SK-N-MC (cell line): ENCODE measurements around the gene RBM19.
"Not testable (repeated sequence)": the region's sequence is repeated elsewhere in the genome, so short reads cannot be mapped to it uniquely, and the experiment has no call there.

Source experiments
- DNase-seq: peaks from one replicate; pipeline ENCODE4 v3.0.0-alpha.2; 2011; ENCODE audit warnings: low read depth, low spot score
- H3K27ac ChIP-seq: fragments of 200-600 bp; sonication (generic); 2 replicates; pipeline ENCODE4 v1.5.1; 2016; ENCODE audit warnings: mixed run types
- H3K36me3 ChIP-seq: fragments of 200-600 bp; sonication (generic); 2 replicates; pipeline ENCODE4 v1.6.1; 2017; ENCODE audit warnings: antibody characterized with exemption, low read length, mixed read lengths; ENCODE audit not compliant: insufficient read depth
- H3K4me3 ChIP-seq: fragments of 200-600 bp; sonication (generic); 2 replicates; pipeline ENCODE4 v1.5.1; 2016
- H3K9ac ChIP-seq: fragments of 200-600 bp; sonication (generic); 2 replicates; pipeline ENCODE4 v1.8.0; 2017; ENCODE audit warnings: mixed run types, mixed read lengths; ENCODE audit not compliant: insufficient read length
- H3K9me3 ChIP-seq: fragments of 200-600 bp; sonication (generic); 2 replicates; pipeline ENCODE4 v1.6.1; 2017; ENCODE audit warnings: low read depth, mild to moderate bottlenecking, antibody characterized with exemption, low read length, moderate library complexity, mixed read lengths
- EZH2 ChIP-seq: fragments of 200-600 bp; sonication (generic); IDR thresholded peaks from one replicate; pipeline ENCODE4 v1.6.1; 2017; ENCODE audit warnings: antibody characterized with exemption
- FOXP2 ChIP-seq: optimal IDR thresholded peaks from 2 replicates; pipeline ENCODE3; 2011; ENCODE audit warnings: mild to moderate bottlenecking, moderate library complexity; ENCODE audit not compliant: insufficient read depth; ENCODE audit errors: extremely low read length, control extremely low read depth
- POLR2AphosphoS5 ChIP-seq: IDR thresholded peaks from 2 replicates; pipeline ENCODE4 v1.6.1; 2012; ENCODE audit warnings: mild to moderate bottlenecking, low read depth, low read length, borderline replicate concordance

RBM19 gene

DNA sequence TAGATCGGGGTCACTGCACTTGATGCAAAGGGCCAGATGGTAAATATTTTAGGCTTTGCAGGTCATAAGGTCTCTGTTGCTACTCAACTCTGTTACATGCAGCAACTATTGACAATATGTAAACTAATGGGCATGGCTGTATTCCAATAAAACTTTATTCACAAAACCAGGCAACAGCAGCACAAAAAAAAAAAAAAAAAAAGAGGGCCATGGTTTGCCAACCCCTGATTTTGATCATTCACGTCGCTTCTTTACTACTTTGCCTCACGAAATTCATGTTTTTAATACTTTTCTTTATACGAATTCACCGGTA lies 152.9 kb downstream of the RBM19 start:
- TF ChIP-seq POLR2AphosphoS5 (no peak), EZH2 (no peak), FOXP2 (no peak)
- DNase-seq: no peak
- no peaks in the 10 kb centered on the region for H3K36me3 ChIP-seq
- H3K9ac ChIP-seq: no peak overlapping the region
- H3K4me3 ChIP-seq: no peak overlapping the region
- no peak overlapping the region for H3K27ac ChIP-seq
- H3K9me3 ChIP-seq: no peaks in the 10 kb centered on the region

DNA sequence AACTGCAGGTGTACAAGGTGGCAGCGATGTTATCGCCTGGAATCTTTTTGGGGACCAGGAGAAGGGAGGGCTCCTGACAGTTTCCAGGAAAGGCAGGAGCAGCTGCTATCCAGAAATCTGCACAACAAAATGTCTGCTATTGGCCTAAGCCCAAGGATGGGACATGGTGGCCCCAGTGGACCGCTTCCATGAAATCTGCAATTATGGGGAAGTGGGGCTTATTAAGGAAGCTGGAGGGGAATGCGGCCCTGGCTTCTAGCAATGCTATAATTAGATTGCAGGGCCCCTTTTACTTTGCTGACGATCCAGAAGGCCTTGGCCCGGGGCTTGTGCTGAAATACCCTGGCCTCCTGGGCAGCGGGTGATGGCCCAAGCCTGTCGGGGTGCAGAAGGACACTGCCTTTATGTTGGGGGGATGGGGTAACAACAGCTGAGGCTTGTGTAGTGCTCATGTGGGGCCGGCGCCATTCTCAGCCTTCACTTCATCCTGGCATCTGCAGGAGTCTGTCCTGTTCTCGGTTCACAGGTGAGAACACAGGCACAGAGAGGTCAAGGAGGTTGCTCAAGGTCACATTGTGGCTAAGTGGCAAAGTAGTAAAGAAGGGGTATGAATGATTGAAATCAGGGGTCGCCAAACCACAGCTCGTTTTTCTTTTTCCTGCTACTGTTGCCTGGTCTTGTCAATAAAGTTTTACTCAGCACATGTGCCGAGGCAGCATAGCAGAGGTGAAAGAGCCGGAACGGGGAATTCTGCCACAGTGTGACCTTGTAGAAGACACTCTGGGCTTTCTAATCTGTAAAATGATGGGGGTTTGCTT lies 153.5 kb downstream of the RBM19 start:
- no peaks in the 10 kb centered on the region for H3K36me3 ChIP-seq
- no peak overlapping the region for H3K9ac ChIP-seq
- H3K4me3 ChIP-seq: no peak overlapping the region
- no peaks in the 10 kb centered on the region for H3K9me3 ChIP-seq
- no peak for TF ChIP-seq EZH2
- TF ChIP-seq FOXP2: no peak
- no peak for TF ChIP-seq POLR2AphosphoS5
- no peak for DNase-seq
- no peak overlapping the region for H3K27ac ChIP-seq

DNA sequence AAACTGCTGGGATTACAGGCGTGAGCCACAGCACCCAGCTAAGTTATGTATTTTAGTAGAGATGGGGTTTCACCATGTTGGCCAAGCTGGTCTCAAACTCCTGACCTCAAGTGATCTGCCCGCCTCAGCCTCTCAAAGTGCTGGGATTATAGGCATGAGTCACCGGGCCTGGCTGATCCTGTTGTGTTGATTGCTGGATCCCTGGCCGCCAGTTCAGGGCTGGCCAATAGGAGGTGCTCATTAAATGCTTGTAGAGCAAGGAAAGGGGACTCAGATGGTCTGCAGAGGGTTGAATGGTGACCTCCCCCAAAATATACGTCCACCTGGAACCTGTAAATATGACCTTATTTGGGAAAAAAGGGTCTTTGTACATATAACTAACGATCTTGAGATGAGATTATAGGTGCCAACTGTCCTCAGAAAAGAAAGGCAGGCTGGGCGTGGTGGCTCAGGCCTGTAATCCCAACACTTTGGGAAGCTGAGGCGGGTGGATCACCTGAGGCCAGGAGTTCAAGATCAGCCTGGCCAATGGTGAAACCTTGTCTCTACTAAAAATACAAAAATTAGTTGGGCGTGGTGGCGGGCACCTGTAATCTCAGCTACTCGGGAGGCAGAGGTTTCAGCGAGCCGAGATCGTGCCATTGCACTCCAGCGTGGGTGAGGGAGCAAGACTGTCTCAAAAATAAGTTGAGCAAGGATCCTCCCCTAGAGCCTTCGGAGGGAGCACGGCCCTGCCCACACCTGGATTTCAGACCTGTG lies 156.5 kb downstream of the RBM19 start:
- DNase-seq, H3K9ac ChIP-seq, H3K36me3 ChIP-seq, H3K4me3 ChIP-seq, H3K27ac ChIP-seq, H3K9me3 ChIP-seq: not testable (repeated sequence)

DNA sequence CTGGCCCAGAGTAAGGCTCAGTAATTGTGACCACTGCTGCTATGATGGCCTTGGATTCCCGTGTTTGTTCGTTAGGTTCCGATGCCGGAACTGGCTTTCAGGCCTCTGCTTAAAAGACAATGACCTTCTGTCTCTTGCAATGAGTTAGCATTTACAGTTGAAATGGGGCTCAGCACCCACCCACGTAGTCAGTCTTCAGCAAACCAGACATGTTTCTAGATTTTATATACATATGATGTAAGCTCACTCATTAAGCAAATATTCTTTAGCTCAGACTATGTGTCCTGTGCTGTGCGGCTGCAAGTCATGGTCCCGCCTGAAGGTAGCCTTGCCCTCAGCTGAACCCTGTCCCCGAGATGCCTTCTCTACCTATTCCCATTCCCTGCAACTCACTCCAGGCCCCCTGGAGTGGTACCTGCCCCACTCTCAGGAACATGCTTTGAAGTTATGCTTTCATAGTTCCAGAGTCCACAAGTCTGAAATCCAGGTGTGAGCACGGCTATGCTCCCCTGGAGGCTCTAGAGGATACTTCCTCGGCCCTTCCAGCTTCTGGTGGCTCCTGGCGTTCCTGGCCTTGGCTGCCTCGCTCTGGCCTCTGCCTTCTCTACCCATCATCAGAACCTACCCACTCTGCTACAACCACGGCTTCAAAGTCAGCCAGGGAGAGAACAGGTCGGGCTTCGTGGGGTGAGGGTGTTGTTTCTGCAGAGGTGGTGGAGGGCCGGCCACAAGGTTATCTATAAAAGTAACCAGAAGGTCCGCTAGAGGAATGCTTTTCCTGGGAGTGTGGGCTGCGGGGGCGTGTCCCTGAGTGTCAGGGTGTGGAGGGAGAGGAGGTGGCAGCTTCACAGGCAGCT lies 157.8 kb downstream of the RBM19 start:
- Histone ChIP-seq H3K9me3 (no peaks in the 10 kb centered on the region), H3K27ac (no peak overlapping the region), H3K36me3 (no peaks in the 10 kb centered on the region), H3K9ac (no peak overlapping the region), H3K4me3 (no peak overlapping the region)
- no peak for TF ChIP-seq FOXP2
- no peak for TF ChIP-seq EZH2
- no peak for TF ChIP-seq POLR2AphosphoS5
- DNase-seq: no peak

DNA sequence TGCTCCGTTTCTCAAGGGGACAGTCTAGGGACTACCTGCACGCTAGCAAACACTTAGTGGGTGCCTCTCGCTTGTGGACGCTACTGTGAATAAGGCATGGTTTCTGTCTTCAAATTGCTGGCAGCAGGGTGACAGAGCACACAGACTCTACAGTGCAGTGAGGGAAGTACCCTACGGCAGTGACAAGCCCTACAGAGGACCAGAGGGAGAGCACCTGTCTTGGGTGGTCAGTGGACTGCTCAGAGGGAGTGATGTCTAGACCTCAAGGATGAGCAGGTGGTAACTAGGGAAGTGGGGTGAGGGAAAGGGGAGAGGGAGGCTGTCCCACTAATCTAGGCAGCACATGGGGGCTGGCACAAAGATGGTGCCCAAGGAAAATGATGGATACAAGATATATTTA lies 160.5 kb downstream of the RBM19 start:
- no peak for DNase-seq
- Histone ChIP-seq H3K9me3 (no peaks in the 10 kb centered on the region), H3K9ac (no peak overlapping the region), H3K4me3 (no peak overlapping the region), H3K36me3 (no peaks in the 10 kb centered on the region), H3K27ac (no peak overlapping the region)
- no peak for TF ChIP-seq FOXP2
- TF ChIP-seq EZH2: no peak
- TF ChIP-seq POLR2AphosphoS5: no peak

DNA sequence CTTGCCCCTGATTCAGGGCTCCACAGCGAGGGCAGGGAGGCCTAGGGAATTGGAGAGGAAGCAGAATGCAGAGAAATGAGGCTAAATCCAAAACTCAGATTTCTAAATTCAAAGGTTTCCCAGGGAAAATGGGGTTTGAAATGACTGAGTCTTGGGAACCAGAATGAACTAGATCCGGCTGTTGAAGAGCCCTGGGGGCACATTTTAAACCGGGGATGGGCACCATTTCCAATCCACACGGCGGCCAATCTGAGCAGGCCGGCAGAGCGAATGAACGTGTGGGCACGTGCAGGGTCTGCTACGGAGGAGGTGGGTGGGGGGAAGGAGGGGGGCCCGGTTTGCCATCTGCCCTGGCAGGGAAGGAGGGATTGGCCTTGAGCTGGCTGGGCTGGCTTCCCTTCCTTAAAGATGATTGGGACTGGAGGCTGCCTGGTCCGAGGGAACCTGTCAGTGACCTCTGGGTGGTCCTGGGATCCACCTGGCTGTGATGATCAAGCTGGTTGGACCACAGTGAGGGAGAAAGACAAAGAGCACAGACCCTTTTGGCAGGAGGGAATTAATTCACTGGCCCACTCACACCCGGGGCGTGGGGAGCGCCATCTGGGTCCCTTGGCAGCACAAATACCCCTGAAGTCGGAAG lies 161.0 kb downstream of the RBM19 start:
- no peak overlapping the region for H3K9ac ChIP-seq
- no peak for DNase-seq
- H3K4me3 ChIP-seq: no peak overlapping the region
- no peak overlapping the region for H3K27ac ChIP-seq
- no peaks in the 10 kb centered on the region for H3K9me3 ChIP-seq
- TF ChIP-seq POLR2AphosphoS5: no peak
- no peak for TF ChIP-seq EZH2
- TF ChIP-seq FOXP2: no peak
- no peaks in the 10 kb centered on the region for H3K36me3 ChIP-seq

DNA sequence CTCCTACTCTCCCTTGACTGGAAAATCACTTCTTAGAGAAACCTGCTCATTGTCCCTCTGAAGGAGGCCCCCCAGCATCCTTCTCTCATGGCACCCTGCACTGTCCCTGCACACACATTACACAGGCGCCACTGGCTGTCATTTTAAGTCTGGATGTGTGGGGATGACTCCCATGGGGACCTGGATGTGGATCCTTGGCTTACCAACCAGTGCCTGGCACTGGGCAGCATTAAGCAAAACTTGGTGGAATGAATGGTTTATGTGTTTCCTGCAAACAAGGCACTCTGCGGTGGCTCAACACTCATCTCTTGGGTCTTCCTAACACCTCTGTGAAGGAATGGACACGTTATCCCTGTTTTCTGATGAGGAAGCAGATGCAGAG lies 162.4 kb downstream of the RBM19 start:
- no peak for DNase-seq
- Histone ChIP-seq H3K9me3 (no peaks in the 10 kb centered on the region), H3K36me3 (no peaks in the 10 kb centered on the region), H3K4me3 (no peak overlapping the region), H3K27ac (no peak overlapping the region), H3K9ac (no peak overlapping the region)
- TF ChIP-seq POLR2AphosphoS5: no peak
- TF ChIP-seq EZH2: no peak
- TF ChIP-seq FOXP2: no peak

DNA sequence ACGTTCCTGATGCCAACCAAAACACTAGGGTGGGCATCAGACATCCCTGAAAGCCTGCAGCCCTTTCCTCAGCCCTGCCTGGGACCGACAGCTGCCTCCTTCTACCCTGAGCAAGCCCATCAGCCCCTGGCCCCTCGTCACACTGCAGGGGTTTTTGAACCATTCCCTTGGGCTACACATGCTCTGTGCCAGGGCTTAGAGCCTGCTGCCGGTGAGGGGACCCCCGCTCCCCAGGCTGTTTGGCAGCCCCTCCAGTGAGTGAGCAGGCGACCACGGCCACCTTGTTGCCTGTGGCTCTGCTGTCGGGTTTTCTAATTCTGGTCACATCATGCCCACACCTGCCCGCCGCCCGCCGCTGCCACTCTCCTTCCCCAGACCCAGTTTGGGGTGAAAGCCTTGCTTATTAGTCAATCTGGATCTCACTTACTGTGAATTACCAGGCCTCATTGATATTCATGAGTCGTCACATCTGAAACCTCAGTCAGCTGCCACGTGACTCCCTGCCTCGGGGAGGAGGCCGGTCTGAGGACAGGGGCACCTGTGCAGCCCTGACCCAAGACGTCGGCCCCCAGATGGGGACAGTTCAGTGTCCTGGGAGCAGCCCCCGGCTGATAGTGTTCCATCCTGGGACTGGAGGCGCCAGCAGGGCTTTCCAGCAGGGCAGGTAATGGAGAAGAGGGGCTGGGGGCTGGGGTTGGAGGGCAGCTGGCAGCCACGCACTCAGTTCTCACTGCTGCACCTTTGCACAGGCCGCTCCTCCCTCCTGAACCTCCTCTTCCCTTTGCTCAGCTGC lies 163.0 kb downstream of the RBM19 start:
- Histone ChIP-seq H3K9ac (no peak overlapping the region), H3K9me3 (no peaks in the 10 kb centered on the region), H3K27ac (no peak overlapping the region), H3K4me3 (no peak overlapping the region), H3K36me3 (no peaks in the 10 kb centered on the region)
- TF ChIP-seq FOXP2 (no peak), POLR2AphosphoS5 (no peak), EZH2 (no peak)
- no peak for DNase-seq
